Psoas muscle (tissue), 8 donors: ENCODE measurements around the gene NRAS. TPM values are rescaled to one million over a fixed set of nuclear protein-coding genes. Genes with fewer than 3 reads are reported as not detected.

Experiments
- ATAC-seq, 4 donors: fragments of 200-7000 bp; cut with Tn5 transposase; one replicate each; pipeline ENCODE4 v1.9.1; 2020; ENCODE audit warnings: moderate library complexity in 3 of 4, mild to moderate bottlenecking in 2 of 4
- DNase-seq, 2 donors: peaks; one replicate each; pipeline ENCODE4 v3.0.0-alpha.2; 2020
- H3K27ac ChIP-seq: fragments of 200-600 bp; one replicate; pipeline ENCODE4 v1.8.0; 2022
- H3K27me3 ChIP-seq, 3 donors: fragments of 200-600 bp in 1 of 3; one replicate each; pipeline versions ENCODE4 v1.6.1 to v1.8.0; 2013 to 2022; ENCODE audit warnings: low read length in 2 of 3, mild to moderate bottlenecking in 2 of 3, moderate library complexity in 1 of 3; ENCODE audit not compliant: insufficient read depth in 3 of 3
- H3K36me3 ChIP-seq, 2 donors: fragments of 200-600 bp in 1 of 2; one replicate each; pipeline versions ENCODE4 v1.6.1 to v1.8.0; 2013 to 2022; ENCODE audit warnings: low read depth in 1 of 2, mild to moderate bottlenecking in 1 of 2, moderate library complexity in 1 of 2; ENCODE audit not compliant: insufficient read depth in 1 of 2
- H3K4me1 ChIP-seq: fragments of 200-600 bp; one replicate; pipeline ENCODE4 v1.8.0; 2022
- H3K4me3 ChIP-seq: fragments of 200-600 bp; one replicate; pipeline ENCODE4 v1.8.0; 2022; ENCODE audit warnings: mild to moderate bottlenecking
- H3K9me3 ChIP-seq: fragments of 200-600 bp; one replicate; pipeline ENCODE4 v1.8.0; 2022
- CTCF ChIP-seq: fragments of 200-600 bp; IDR thresholded peaks from one replicate; pipeline ENCODE4 v1.8.0; 2022; ENCODE audit warnings: antibody characterized with exemption
- WGBS, 3 donors: extraction: QIAGEN DNeasy Blood & Tissue Kit; methylation state at CpG; one replicate each; pipeline versions ENCODE4 v1.1.6 to v1.1.7; 2013; 5-methylcytosine and 5-hydroxymethylcytosine counted together
- intact Hi-C, 2 donors: fragments of 100-400 bp; cut with DNase I; formaldehyde crosslinking; loops; one replicate each; pipeline versions ENCODE4 v1.11.0 to v1.14.2; 2022
- polyA plus RNA-seq, 3 donors: library from polyadenylated mRNA; stranded (reverse); fragments of 200-250 nt; gene quantifications; one replicate each; pipeline ENCODE4 v1.2.3, GENCODE V29; 2013
- total RNA-seq, 4 donors: library from RNA; stranded (reverse); fragmentation: NEBNext Ultra II Directional in 2 of 4; extraction: Animal tissue kit (Norgen Biotek cat#: 25700) in 2 of 4; gene quantifications; one replicate each; pipeline versions ENCODE4 v1.2.1 to v1.2.4, GENCODE V29; 2021 to 2023
- donor health status: healthy with polysubstance abuse.
- donor health status: DM: no; HTN: no; CAD: no; lungs with moderate emphysema.
- donor health status: Bipolar disorder and iron deficiency.
- donor health status: healthy.
- donor health status: DM: yes; HTN: yes; CAD: no.
- donor health status: DM: no; HTN: no; CAD: no.
- donor health status: DM: no; HTN: no; CAD: no.
- donor health status: DM: yes; HTN: yes; CAD: no.

NRAS gene
- total and polyA plus RNA-seq, 7 donors = 3.6 to 15.8 (median 5.9) TPM

GRCh38 chr1:114715952-114716303 lies 643 bp downstream of the NRAS start:
- no peak for TF ChIP-seq CTCF
- H3K36me3 ChIP-seq = peaks cover 10 to 88% of the 10 kb centered on the region in 2 donors
- 26 to 34% (median 28%) methylated on average over 4 of the region's 4 CpGs for WGBS, 3 donors
- peak in 3 of 4 donors; percentile 13 to 26 (median 22) for ATAC-seq
- no peaks in the 10 kb centered on the region for H3K9me3 ChIP-seq
- no peak for DNase-seq
- intact Hi-C loops = loop anchor here in 1 of 2 donors (5.0 kb wide), 1 partner anchor 36 kb away; no protein-coding TSS in a partner anchor
- H3K4me1 ChIP-seq = peaks cover 20% of the 10 kb centered on the region
- peak overlapping the region; percentile 66 for H3K4me3 ChIP-seq
- H3K27ac ChIP-seq = peak overlapping the region; percentile 83
- H3K27me3 ChIP-seq = no peaks in the 10 kb centered on the region

DNA sequence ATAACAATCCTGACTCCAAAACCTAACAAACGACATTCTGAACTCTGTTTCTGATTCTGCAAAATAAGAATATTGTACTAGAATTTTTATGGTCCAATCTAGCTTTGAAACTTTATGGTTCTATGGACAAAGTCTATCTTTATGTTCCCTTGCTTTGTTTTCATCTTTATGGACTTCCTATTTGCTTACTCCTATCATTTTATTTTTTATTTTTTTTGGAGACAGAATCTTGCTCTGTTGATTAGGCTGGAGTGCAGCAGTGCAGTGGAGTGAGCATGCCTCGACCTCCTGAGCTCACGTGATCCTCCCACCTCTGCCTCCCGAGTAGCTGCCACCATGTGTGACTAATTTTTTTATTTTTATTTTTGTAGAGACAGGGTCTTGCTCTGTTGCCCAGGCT lies 3.6 kb downstream of the NRAS start:
- 52 to 70% (median 69%) methylated on average over 4 of the region's 4 CpGs for WGBS, 3 donors
- ATAC-seq = no peak
- Histone ChIP-seq H3K27me3 (no peaks in the 10 kb centered on the region), H3K9me3 (no peaks in the 10 kb centered on the region), H3K4me3 (no peak overlapping the region), H3K36me3 (peaks cover 6 to 85% of the 10 kb centered on the region in 2 donors), H3K27ac (peak overlapping the region; percentile 18), H3K4me1 (peaks cover 18% of the 10 kb centered on the region)
- TF ChIP-seq CTCF = no peak
- no peak for DNase-seq
- intact Hi-C loops = no loop called here

- intact Hi-C loops = no loop called here
- 95 to 97% (median 96%) methylated on average over 3 of the region's 3 CpGs for WGBS, 3 donors
- Histone ChIP-seq H3K4me3 (no peak overlapping the region), H3K36me3 (peaks cover 10 to 96% of the 10 kb centered on the region in 2 donors), H3K27ac (no peak overlapping the region), H3K9me3 (no peaks in the 10 kb centered on the region), H3K4me1 (peaks cover under 1% of the 10 kb centered on the region), H3K27me3 (no peaks in the 10 kb centered on the region)
- no peak for TF ChIP-seq CTCF
- ATAC-seq = no peak
- no peak for DNase-seq
These were observed 6.2 kb downstream of the NRAS start for GRCh38 chr1:114710360-114710759.

DNA sequence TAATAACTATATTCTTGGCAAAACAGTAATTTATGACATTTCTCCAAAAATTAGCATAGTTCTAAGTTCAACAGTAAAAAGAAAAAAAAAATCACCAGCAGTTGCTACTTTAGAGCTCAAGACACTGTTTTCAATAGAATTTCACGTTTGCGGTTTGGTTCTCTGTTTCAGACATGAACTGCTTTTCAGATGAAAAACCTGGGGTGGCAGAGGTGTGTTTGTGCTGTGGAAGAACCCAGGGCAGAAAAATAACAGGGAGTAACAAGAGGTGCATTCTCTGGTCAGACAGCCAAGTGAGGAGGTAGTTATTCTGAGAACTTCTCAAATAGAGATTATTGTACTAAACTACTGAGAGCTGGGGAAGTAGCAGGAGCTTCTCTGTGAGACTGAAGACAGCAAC lies 9.0 kb downstream of the NRAS start:
- Histone ChIP-seq H3K4me3 (no peak overlapping the region), H3K36me3 (peaks cover 10 to 75% of the 10 kb centered on the region in 2 donors), H3K9me3 (no peaks in the 10 kb centered on the region), H3K27me3 (no peaks in the 10 kb centered on the region), H3K27ac (no peak overlapping the region), H3K4me1 (peaks cover 11% of the 10 kb centered on the region)
- intact Hi-C loops = loop anchor here in 1 of 2 donors (5.0 kb wide), 1 partner anchor 35 kb away; no protein-coding TSS in a partner anchor
- no peak for TF ChIP-seq CTCF
- ATAC-seq = no peak
- 84 to 90% (median 87%) methylated on average over 2 of the region's 2 CpGs for WGBS, 3 donors
- no peak for DNase-seq

- ATAC-seq = peak; percentile 90 to 93 (median 90)
- intact Hi-C loops = no loop called here
These were observed 13.3 kb downstream of the NRAS start for GRCh38 chr1:114703242-114703641.

More at GRCh38 chr1:114703242-114703641, 13.3 kb downstream of the NRAS start:
- 30 to 43% (median 31%) methylated on average over 1 of the region's 1 CpG for WGBS, 3 donors
- Histone ChIP-seq H3K4me1 (peaks cover 31% of the 10 kb centered on the region), H3K9me3 (no peaks in the 10 kb centered on the region), H3K27me3 (no peaks in the 10 kb centered on the region), H3K36me3 (peaks cover 4 to 34% of the 10 kb centered on the region in 2 donors), H3K4me3 (peak overlapping the region; percentile 17), H3K27ac (peak overlapping the region; percentile 94)
- TF ChIP-seq CTCF = no peak
- DNase-seq = no peak
